Stimulated activated CD8-positive, alpha-beta memory T cell treated with anti-CD3 and anti-CD28 coated beads, Interleukin-12 subunit alpha, Interleukin-12 subunit beta, amount 100 ng/mL, for 4 hours (primary cell): ENCODE data around the gene HOXA10.

Experiments used
- DNase-seq: peaks from one replicate; pipeline ENCODE4 v3.0.0-alpha.2; 2020; ENCODE audit warnings: low read depth

The HOXA10 gene

GRCh38 chr7:27156508-27156898 lies 17.6 kb downstream of the HOXA10 start, which contains the start of gene HOXA7:
HOXA7 (minus strand) TSS chr7:27156675; CDS start chr7:27156545, 130 bp downstream.
- DNase-seq, result no peak

- no peak for DNase-seq
Observed at GRCh38 chr7:27155816-27156507, 18.2 kb downstream of the HOXA10 start.

GRCh38 chr7:27154901-27155815 lies 19.0 kb downstream of the HOXA10 start:
- no peak for DNase-seq

GRCh38 chr7:27154369-27154768 lies 19.8 kb downstream of the HOXA10 start:
- no peak for DNase-seq

- DNase-seq, result no peak
Observed at GRCh38 chr7:27153526-27153925, 20.6 kb downstream of the HOXA10 start.

- DNase-seq, result no peak
Observed at GRCh38 chr7:27152816-27153442, 21.2 kb downstream of the HOXA10 start.

GRCh38 chr7:27151931-27152815 lies 21.9 kb downstream of the HOXA10 start, which contains the start of gene HOXA3:
HOXA3 (minus strand) TSS chr7:27152583; CDS start chr7:27110640, 41,943 bp downstream.
- no peak for DNase-seq

GRCh38 chr7:27151341-27151930 lies 22.7 kb downstream of the HOXA10 start:
- DNase-seq, result no peak

GRCh38 chr7:27150568-27151340 lies 23.4 kb downstream of the HOXA10 start:
- no peak for DNase-seq

- DNase-seq, result no peak
Observed at GRCh38 chr7:27149842-27150567, 24.1 kb downstream of the HOXA10 start.

GRCh38 chr7:27148756-27149641 lies 25.1 kb downstream of the HOXA10 start:
- DNase-seq, result no peak

GRCh38 chr7:27148031-27148755 lies 25.9 kb downstream of the HOXA10 start:
- DNase-seq, result no peak

- DNase-seq, result no peak
Observed at GRCh38 chr7:27147199-27148030, 26.7 kb downstream of the HOXA10 start, which contains the start of gene HOXA6. HOXA6 (minus strand) TSS chr7:27147774; CDS start chr7:27147749, 25 bp downstream.

GRCh38 chr7:27146491-27147198 lies 27.5 kb downstream of the HOXA10 start:
- no peak for DNase-seq

- no peak for DNase-seq
Observed at GRCh38 chr7:27145914-27146412, 28.2 kb downstream of the HOXA10 start.
